ENCODE data around the gene SCTR.

Gene SCTR

GRCh38 chr2:119519057-119519408 is 5.2 kb downstream of the SCTR start:
- H3K4me1 ChIP-seq (ENCODE audit: low read length): no peaks in the 10 kb centered on the region

GRCh38 chr2:119518401-119519056 is 5.8 kb downstream of the SCTR start:
- no peak for DNase-seq
- Histone ChIP-seq H2AFZ (ENCODE audit: low read length) (no peak overlapping the region), H3K36me3 (replicated peaks; ENCODE audit: insufficient read depth, low read length) (no peaks in the 10 kb centered on the region), H3K4me1 (ENCODE audit: low read length) (no peaks in the 10 kb centered on the region), H3K27me3 (replicated peaks; ENCODE audit: insufficient read depth, low read length) (no peaks in the 10 kb centered on the region), H3K4me3 (ENCODE audit: low read length) (no peak overlapping the region), H3K9me3 (replicated peaks; ENCODE audit: insufficient read depth, low read length) (no peaks in the 10 kb centered on the region), H3K4me2 (ENCODE audit: low read depth, low read length) (no peak overlapping the region), H3K9ac (ENCODE audit: low read length) (no peak overlapping the region), H3K79me2 (ENCODE audit: low read length) (no peaks in the 10 kb centered on the region), H3K27ac (ENCODE audit: low read length) (no peak overlapping the region), H3K9me2 (replicated peaks; ENCODE audit: insufficient read depth, low read length) (no peaks in the 10 kb centered on the region), H3F3A (ENCODE audit: insufficient read depth, low read length) (no peaks in the 10 kb centered on the region), H4K20me1 (ENCODE audit: insufficient read depth, low read length) (no peaks in the 10 kb centered on the region)
- TF ChIP-seq CTCF (IDR thresholded peaks at IDR 0.05; ENCODE audit: low read length): no peak
- TF ChIP-seq EZH2 (optimal IDR thresholded peaks at IDR 0.05; ENCODE audit: low read depth, low read length): no peak
- TF ChIP-seq EZH2phosphoT487 (IDR thresholded peaks at IDR 0.05; ENCODE audit: low read length): no peak

More at GRCh38 chr2:119519057-119519408, 5.2 kb downstream of the SCTR start:
- H3K4me3 ChIP-seq (ENCODE audit: low read length): no peak overlapping the region
- DNase-seq: no peak
- TF ChIP-seq CTCF (IDR thresholded peaks at IDR 0.05; ENCODE audit: low read length) (no peak), EZH2phosphoT487 (IDR thresholded peaks at IDR 0.05; ENCODE audit: low read length) (no peak), EZH2 (optimal IDR thresholded peaks at IDR 0.05; ENCODE audit: low read depth, low read length) (no peak)
- no peak overlapping the region for H3K9ac ChIP-seq (ENCODE audit: low read length)
- H3K4me2 ChIP-seq (ENCODE audit: low read depth, low read length): no peak overlapping the region
- no peaks in the 10 kb centered on the region for H3K9me2 ChIP-seq (replicated peaks; ENCODE audit: insufficient read depth, low read length)
- no peaks in the 10 kb centered on the region for H3F3A ChIP-seq (ENCODE audit: insufficient read depth, low read length)
- H3K9me3 ChIP-seq (replicated peaks; ENCODE audit: insufficient read depth, low read length): no peaks in the 10 kb centered on the region
- H3K27me3 ChIP-seq (replicated peaks; ENCODE audit: insufficient read depth, low read length): no peaks in the 10 kb centered on the region
- no peak overlapping the region for H2AFZ ChIP-seq (ENCODE audit: low read length)
- no peak overlapping the region for H3K27ac ChIP-seq (ENCODE audit: low read length)
- H3K36me3 ChIP-seq (replicated peaks; ENCODE audit: insufficient read depth, low read length): no peaks in the 10 kb centered on the region
- no peaks in the 10 kb centered on the region for H4K20me1 ChIP-seq (ENCODE audit: insufficient read depth, low read length)
- H3K79me2 ChIP-seq (ENCODE audit: low read length): no peaks in the 10 kb centered on the region

- no peaks in the 10 kb centered on the region for H3K27me3 ChIP-seq (replicated peaks; ENCODE audit: insufficient read depth, low read length)
- no peaks in the 10 kb centered on the region for H3K9me2 ChIP-seq (replicated peaks; ENCODE audit: insufficient read depth, low read length)
- no peaks in the 10 kb centered on the region for H3F3A ChIP-seq (ENCODE audit: insufficient read depth, low read length)
- H3K9ac ChIP-seq (ENCODE audit: low read length): no peak overlapping the region
- TF ChIP-seq EZH2 (optimal IDR thresholded peaks at IDR 0.05; ENCODE audit: low read depth, low read length) (no peak), CTCF (IDR thresholded peaks at IDR 0.05; ENCODE audit: low read length) (peak; percentile 76)
- DNase-seq: peak; percentile 49
- no peaks in the 10 kb centered on the region for H3K79me2 ChIP-seq (ENCODE audit: low read length)
- H3K27ac ChIP-seq (ENCODE audit: low read length): no peak overlapping the region
- no peaks in the 10 kb centered on the region for H4K20me1 ChIP-seq (ENCODE audit: insufficient read depth, low read length)
- no peak overlapping the region for H3K4me2 ChIP-seq (ENCODE audit: low read depth, low read length)
- no peaks in the 10 kb centered on the region for H3K9me3 ChIP-seq (replicated peaks; ENCODE audit: insufficient read depth, low read length)
- H3K4me1 ChIP-seq (ENCODE audit: low read length): no peaks in the 10 kb centered on the region
- H3K4me3 ChIP-seq (ENCODE audit: low read length): no peak overlapping the region
- H2AFZ ChIP-seq (ENCODE audit: low read length): no peak overlapping the region
- no peaks in the 10 kb centered on the region for H3K36me3 ChIP-seq (replicated peaks; ENCODE audit: insufficient read depth, low read length)
Measured at GRCh38 chr2:119517433-119517832, 6.8 kb downstream of the SCTR start.
